ENCODE results near the gene ZIC1.

Gene ZIC1

DNA sequence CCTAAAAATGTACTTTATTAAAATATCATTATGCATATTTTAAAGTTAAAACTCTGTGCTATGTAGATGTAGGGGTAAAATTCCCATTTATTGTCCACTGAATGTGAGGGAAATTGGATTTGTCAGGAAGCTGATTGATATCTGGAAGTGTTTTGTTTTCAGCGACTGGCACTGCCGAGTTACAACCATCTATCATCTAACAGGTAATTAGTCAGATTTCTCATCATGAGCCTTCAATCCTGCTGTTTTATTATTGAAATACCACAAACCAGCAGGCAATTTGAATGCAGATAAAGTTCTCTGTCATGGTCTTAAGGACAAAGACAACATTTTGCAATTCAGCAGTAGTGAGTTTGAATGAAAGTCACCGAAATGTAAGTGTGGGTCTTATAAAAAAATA, 40.5 kb downstream of the ZIC1 start:
- no peak for DNase-seq (ENCODE audit: low read depth)
- no peak overlapping the region for H3K4me3 ChIP-seq (ENCODE audit: control insufficient read depth, low read depth, low read length)
- TF ChIP-seq, protein P1, sequence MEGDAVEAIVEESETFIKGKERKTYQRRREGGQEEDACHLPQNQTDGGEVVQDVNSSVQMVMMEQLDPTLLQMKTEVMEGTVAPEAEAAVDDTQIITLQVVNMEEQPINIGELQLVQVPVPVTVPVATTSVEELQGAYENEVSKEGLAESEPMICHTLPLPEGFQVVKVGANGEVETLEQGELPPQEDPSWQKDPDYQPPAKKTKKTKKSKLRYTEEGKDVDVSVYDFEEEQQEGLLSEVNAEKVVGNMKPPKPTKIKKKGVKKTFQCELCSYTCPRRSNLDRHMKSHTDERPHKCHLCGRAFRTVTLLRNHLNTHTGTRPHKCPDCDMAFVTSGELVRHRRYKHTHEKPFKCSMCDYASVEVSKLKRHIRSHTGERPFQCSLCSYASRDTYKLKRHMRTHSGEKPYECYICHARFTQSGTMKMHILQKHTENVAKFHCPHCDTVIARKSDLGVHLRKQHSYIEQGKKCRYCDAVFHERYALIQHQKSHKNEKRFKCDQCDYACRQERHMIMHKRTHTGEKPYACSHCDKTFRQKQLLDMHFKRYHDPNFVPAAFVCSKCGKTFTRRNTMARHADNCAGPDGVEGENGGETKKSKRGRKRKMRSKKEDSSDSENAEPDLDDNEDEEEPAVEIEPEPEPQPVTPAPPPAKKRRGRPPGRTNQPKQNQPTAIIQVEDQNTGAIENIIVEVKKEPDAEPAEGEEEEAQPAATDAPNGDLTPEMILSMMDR (conservative IDR thresholded peaks at IDR 0.05; ENCODE audit: control insufficient read depth, insufficient read depth, low read depth, low read length), result no peak

DNA sequence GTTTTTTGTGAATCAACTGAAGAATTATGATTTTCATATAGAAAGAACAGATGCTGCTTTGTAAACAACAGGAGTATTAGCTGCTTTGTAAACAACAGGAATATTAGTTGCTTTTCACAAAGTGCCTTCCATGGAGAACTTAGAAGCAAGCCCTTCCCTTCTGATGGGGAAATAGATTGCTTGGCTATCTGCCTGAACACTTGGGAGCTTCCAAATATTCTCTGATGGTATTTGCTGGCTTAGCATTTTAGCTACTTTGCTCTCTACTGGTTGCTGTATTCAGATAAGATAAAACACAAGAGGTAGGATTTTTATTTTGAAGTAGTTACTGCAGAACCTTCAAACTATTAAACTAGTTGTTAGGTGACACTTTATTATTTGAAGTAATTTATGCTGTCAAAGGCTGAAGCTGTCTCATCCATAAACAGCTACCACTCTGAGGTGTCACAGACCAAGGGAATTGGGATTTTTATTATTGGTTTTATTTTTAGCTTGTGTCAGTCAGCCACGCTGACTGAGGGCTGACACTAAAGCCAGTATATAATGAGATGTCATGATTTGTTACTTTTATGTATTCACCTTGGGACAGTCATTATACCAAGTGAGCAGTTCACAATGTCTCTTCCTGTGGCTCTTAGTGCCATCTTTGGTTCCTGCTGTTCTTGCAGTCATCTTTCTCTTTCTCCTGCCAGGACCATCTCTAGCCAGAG, 50.0 kb downstream of the ZIC1 start:
- TF ChIP-seq, protein P1 (conservative IDR thresholded peaks at IDR 0.05; ENCODE audit: control insufficient read depth, insufficient read depth, low read depth, low read length), result no peak
- H3K4me3 ChIP-seq (ENCODE audit: control insufficient read depth, low read depth, low read length), result no peak overlapping the region
- no peak for DNase-seq (ENCODE audit: low read depth)

DNA sequence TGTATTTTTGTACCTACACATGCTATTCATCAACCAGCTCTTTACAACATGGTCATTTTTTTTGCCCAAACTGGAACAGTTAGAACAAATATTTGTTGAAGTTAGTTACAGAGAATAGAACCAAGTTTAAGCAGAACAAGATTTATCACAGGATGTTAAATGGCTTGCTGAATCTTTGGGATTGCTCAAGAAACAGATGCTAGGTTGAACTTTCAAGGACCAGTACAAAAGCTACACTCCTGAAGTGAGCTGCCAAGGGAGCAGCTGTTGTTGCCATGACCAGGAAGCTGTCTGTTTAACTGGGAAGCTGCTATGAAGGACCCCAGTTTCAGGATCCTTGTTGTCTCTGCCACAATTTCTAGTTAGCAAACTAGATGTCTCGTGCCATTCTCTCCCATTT, 53.7 kb downstream of the ZIC1 start:
- DNase-seq (ENCODE audit: low read depth), result no peak
- TF ChIP-seq, protein P1 (conservative IDR thresholded peaks at IDR 0.05; ENCODE audit: control insufficient read depth, insufficient read depth, low read depth, low read length), result no peak
- H3K4me3 ChIP-seq (ENCODE audit: control insufficient read depth, low read depth, low read length), result no peak overlapping the region

Measured in fibroblast of mammary gland (primary cell).